GM19452 (cell line): Measurements from ENCODE around the gene LRRC32.
"Not testable (repeated sequence)": the region's sequence is repeated elsewhere in the genome, so short reads cannot be mapped to it uniquely, and the experiment has no call there.

Experiments used
- ATAC-seq: cut with Tn5 transposase; IDR thresholded peaks from one replicate; pipeline ENCODE4 v1.9.1; 2021; ENCODE audit not compliant: unreplicated experiment

The LRRC32 gene

DNA sequence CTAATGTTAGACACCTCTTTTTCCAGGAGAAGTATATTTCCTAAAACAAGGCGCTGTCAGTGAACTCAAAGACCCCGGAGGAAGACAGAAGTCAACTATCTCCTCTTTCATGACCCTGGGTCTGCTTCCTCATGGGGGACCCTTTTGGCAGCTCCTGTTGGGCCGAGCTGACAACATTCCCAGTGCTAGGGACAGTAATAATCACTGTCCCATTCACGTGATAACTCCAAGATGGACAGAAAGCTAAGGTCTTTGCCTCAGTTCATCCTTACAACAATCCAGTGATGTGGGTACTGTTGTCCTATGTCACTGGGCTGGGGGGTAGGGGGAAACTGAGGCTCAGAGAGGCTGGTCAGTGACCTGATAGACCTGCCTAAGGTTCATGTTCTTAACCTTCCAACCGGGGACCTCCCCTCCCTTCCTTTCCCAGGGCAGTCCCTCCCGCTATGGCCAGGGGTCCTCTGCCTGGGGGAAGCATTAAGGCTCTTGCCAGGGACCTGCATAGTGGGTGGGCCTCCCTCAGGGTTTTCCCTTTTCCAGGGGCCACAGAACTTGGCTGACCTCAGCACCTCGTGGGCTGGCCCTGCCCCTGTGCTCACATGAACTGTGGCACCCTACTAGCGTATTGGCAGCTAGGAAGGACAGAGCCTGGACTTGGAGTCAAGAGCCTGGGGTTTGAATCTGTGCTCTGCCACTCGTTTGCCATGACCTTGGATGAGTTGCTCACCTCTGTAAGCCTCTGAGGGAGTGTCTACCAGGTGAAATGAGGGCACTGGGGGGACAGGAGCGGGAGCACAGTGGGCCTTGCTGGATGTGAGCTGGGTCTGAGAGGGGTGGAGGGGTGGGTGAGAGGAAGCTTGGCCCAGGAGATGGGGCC lies 53.6 kb downstream of the LRRC32 start:
- ATAC-seq, result no peak

DNA sequence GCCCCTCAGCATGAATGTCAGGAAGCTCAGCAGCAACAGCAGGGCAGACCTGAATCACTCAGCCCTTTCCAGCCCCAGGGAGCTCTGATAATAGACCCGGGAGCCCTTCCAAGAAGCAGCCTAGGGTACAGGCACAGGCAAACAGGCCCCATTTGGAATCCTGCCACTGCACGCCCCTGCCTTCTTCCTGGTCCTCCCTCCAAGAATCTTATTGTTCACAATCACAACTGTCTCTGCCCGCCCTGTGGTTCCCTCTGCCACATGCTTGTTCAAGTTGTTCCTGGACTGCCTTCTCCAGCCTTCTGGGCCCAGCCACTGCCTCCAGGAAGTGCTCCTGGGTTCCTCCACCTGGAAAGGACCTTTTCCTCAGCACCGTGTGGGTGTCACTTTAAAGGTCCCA lies 54.6 kb downstream of the LRRC32 start:
- no peak for ATAC-seq

DNA sequence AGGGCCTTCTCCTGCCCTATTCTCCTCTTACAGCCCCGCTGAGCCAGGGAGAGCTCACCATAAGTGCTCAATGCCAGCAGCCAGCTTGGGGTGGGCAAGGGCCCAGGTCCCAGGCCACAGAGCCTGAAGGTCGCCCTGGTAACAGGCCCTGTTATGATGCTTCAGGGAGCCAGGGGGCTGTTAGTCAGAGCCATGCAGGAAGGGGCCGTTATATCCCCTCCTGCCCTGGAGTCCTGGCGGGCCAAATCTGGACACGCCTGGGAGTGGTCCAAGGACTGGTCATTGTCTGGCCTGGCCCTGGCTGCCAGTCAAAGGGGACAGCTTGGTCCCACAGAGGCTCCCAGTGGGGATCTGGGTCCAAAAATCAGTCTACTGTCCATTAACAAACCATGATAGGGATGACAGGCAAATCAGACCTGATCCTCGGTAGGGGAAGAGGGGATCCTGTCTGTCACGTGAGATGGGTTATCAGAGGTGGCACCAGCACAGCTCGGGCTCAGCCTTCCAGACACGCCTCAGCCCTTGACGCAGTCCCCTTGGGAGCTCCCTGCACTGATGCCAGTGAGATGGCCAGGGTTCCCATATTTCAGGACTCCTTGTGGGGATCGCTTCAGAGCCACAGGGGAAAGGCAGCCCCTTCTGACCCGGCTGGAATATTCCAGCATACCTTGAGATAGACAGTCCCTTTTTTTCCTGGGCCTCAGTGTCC lies 55.9 kb downstream of the LRRC32 start:
- no peak for ATAC-seq

DNA sequence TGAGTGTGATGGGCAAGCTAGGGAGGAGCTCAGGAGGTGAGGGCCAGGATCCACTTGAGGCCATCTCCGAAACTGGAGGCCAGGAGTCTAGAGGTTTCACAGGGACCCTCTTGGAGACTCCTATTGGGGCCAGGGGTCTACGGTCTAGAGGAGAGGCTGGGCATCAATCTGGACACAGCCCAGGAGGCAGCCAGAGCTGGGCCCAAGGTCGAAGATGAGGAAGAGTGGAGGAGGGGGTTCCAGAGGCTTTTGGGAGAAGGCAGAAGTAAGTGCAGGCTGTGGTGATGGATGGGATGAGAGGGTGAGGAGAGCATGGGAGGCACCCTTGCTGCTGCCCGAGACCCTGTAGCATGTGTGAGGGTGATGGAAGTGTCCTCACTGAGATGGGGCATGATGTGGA lies 56.6 kb downstream of the LRRC32 start:
- ATAC-seq, result no peak

DNA sequence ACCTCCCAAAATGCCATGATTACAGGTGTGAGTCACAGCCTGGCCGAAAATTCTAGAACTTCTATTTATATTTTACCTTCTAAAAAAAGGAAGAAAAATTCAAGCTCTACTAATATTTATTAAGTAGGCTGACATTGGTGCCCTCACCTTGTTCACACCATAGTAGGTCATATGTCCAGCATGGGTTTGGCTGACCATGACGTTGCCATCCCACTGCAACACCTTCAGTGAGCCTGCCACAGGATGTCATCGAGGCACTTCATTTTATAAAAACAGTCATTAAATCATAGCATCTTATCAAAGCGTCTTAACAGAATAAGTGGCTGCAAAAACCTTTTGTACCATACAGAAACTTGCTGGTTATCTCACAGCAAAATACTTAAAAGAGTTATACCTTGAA lies 58.3 kb downstream of the LRRC32 start:
- ATAC-seq, result no peak

DNA sequence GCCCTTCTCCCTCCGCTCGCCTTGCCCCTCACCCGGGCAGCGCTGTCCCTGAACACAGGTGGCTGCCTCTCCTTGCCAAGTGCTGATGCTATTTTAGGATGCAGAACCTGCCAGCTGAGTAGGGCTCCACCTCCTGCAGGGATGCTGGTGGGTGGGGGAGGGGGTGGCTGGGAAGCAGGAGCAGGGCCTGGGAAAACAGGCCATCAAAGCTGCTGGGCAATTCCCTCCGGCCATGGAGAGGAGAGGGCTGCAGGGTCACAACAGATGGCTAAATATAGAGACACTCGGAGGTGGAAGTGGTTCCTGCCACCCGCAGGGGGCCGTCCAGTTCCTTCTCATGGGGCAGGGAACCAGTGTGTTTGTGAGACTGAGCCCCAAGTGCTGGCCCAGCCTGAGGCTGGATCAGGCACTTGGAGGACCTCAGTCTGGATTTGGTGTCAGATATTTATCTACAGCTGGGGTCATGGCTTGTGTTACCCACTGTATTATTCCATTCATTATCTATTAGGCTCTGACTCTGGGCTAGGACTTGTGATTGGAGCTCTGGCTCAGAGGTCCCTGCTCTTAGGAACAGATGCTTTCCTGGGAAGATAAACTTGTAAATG lies 59.6 kb downstream of the LRRC32 start:
- no peak for ATAC-seq

DNA sequence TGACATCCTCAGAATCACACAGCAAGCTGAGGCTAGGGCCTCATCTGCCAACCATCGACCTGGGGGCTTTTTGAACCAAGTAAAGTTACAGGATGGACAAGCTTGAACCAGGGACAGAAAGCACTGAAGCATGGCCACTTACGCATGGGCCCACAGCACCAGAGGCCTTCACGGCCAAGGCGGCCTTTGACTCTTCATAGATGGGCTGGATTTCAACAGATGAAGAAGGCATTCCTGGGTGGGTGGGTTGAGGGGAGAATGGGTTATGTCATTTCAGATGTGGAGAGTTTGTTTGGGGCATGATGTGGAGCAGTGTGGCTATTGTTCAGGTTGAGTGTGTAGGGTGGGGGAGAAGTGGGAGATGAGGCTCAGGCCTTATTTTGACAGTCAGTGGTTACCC lies 60.2 kb downstream of the LRRC32 start:
- no peak for ATAC-seq

DNA sequence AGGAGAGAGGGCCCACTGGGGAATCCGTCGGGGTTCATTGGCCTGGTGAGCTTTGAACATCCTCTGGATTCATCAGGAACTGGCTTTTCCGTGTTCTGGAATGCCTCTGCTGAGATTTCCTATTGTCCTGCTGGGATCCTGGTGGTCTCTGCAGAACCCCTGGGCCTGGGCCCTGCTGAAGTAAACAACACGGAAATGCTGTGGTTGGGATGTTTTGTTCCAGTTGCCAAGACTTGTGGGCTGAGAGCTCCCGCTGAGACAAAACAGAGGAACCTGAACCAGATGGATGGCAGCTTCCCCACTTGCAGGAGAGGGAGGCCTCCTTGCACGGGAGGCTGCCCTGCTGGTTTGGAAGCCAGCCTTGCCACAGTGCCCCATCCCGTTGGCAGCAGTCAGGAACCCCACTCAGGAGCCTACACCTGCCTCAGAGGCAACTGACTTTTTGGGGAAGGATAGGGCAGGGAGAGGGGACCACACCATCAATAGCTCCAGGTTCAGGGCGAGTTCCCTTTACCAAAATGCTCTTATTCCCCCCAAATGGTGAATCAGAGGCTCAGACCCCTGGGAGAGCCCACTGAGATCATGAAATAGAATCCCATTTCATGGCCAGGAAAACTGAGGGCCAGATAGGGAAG lies 60.7 kb downstream of the LRRC32 start:
- no peak for ATAC-seq

DNA sequence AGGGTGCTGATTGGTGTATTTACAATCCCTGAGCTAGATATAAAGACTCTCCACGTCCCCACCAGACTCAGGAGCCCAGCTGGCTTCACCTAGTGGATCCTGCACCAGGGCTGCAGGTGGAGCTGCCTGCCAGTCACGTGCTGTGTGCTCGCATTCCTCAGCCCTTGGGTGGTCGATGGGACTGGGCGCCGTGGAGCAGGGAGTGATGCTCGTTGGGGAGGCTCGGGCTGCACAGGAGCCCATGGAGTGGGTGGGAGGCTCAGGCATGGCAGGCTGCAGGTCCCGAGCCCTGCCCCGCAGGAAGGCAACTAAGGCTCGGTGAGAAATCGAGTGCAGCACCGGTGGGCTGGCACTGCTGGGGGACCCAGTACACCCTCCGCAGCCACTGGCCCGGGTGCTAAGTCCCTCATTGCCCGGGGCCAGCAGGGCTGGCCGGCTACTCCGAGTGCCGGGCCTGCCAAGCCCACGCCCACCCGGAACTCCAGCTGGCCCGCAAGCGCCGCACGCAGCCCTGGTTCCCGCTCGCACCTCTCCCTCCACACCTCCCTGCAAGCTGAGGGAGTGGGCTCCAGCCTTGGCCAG lies 61.6 kb downstream of the LRRC32 start:
- ATAC-seq, result not testable (repeated sequence)

DNA sequence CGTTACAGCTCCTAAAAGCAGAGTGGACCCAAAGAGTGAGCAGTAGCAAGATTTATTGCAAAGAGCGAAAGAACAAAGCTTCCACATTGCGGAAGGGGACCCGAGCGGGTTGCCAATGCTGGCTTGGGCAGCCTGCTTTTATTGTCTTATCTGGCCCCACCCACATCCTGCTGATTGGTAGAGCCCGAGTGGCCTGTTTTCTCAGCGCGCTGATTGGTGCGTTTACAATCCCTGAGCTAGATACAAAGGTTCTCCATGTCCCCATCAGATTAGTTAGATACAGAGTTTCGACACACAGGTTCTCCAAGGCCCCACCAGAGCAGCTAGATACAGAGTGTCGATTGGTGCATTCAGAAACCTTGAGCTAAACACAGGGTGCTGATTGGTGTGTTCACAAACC lies 62.3 kb downstream of the LRRC32 start:
- not testable (repeated sequence) for ATAC-seq
